Stimulated activated CD8-positive, alpha-beta memory T cell treated with anti-CD3 and anti-CD28 coated beads, Interleukin-4, amount 100 ng/mL, for 1 hour (primary cell): ENCODE measurements around the gene MYO10.
"Not testable (repeated sequence)": the region's sequence is repeated elsewhere in the genome, so short reads cannot be mapped to it uniquely, and the experiment has no call there.

Source experiments
- DNase-seq, 2 donors: peaks; one replicate each; pipeline ENCODE4 v3.0.0-alpha.2; 2020; ENCODE audit warnings: low read depth in 2 of 2, low spot score in 1 of 2

The MYO10 gene

DNA sequence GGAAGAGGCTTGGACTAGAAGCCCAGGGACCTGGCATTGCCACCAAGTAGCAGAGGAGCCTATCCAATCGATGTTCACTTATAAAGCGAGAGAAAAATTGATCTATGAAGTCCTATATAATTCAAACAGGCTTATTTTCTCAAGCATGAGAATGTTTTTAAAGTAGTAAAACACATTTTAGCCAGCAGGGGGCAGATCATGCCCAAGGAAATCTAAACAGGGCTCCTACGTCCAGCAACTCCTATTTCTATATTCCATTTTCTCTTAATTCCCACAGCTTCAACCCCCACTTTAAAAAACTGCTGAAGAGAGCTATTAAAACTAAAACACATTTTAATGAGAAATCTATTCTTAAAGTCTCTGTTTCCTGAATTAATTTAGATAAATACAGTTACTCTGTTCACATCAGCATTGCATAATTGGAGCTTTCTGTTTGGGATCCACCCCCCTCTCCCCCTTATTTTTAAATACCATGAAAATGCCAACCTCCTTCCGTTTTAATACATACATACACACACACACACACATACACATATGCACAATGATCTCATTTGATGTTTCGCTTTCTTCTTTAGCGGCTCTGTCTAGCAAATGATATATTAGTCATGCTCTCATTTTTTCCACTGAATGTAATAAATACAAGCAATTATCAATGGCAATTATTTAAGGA is 144.9 kb downstream of the MYO10 start:
- no peak for DNase-seq

GRCh38 chr5:16788957-16789356 is 147.1 kb downstream of the MYO10 start:
- no peak for DNase-seq

DNA sequence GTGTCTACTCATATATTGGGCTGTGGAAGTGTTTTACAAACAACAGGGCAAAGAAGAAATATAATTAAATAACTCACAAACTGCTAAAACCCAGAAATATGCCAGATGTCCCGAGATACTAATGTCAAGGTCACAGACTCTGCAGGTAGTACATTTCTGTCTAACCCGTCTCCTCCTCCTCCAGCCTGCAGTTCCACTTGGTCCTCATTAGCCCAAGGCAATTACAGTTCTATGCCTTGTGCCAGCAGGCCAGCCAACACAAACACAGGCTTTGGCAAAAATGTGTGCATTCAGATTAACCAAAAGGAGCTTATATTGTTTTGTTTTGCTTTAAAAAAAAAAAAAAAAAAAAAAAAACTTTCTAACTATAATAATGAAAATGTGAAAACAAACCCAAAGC is 148.8 kb downstream of the MYO10 start:
- DNase-seq: no peak

DNA sequence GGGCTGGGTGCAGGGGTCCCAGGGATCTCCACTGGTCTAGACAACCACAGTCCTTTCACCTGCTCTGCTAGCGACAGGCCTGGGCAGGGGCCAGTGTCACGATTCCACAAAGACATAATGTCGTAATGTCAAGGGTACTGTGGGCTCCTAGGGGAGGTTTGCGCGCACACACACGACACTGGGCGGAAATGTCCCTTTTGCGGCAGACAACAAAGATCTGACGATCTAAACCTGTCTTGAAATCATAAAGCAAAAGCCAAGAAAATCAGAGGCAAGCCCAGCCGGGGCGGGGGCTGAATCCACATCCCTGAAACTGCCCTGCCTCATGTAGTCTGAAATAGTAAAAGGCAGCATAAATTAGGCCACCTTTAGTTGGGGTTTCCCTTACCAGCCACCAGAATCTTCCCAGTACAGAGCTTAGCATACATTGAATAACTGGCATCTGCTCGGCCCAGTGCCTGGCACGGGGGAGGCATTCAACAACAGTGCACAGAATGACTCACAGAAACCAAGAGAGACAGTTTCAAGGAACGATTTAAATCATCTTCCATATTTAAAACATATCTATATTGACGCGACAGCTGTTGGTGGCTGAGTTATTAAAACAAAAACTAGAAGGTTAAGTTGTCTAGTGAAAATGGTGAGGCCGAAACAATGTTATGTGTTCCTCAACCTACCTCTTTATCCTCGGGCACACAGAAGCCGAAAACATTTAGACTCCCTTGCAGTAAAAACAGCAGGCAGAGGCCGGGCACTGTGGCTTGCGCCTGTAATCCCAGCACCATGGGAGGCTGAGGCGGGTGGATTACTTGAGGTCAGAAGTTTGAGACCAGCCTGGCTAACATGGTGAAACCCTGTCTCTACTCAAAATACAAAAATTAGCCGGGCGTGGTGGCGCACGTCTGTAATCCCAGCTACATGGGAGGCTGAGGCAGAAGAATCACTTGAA is 151.0 kb downstream of the MYO10 start:
- DNase-seq: no peak

- no peak for DNase-seq
These were observed 152.0 kb downstream of the MYO10 start for GRCh38 chr5:16784088-16784487.

- no peak for DNase-seq
These were observed 154.1 kb downstream of the MYO10 start for GRCh38 chr5:16781828-16782626.

GRCh38 chr5:16780325-16780724 is 155.8 kb downstream of the MYO10 start:
- DNase-seq: no peak

- no peak for DNase-seq
These were observed 158.7 kb downstream of the MYO10 start for GRCh38 chr5:16777432-16777831.

- DNase-seq: no peak
These were observed 159.4 kb downstream of the MYO10 start for GRCh38 chr5:16776611-16777251.

DNA sequence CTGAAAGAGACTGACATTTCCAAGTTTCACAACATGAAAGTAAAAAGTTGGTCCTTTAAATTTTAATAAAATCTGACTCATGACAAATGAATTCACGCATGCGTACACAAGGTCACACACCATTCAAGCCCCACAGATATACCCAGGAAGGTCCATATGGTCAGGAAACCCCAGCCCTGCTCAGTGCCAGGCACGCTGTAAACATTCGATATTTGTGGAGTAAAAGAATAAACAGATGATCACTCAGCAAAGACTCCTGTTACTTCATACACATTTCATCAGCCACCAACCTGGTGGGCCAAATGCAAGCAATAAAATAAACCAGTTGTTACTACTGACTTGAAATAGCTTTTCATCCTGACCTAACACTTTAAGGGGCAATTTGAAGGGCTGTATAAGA is 161.3 kb downstream of the MYO10 start:
- no peak for DNase-seq

DNA sequence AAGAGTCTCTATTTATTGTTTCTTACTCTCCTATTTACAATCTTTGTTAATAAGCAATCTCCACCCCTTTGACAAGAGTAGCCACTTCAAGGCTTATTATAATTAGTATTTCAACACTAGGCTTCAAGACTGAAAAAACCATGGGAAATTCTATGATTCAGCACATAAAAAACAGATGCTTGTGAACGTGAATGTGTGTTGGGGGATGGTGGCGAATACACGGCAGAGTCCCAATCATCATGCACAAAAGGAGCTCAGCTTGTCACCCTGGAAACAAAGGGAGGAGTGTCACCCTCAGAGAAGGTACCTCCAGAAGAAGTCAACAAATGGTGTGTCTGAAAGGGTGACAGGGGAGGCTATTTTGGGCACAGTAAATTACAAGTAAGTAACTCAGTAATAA is 162.1 kb downstream of the MYO10 start:
- DNase-seq: no peak

- DNase-seq: no peak
These were observed 163.5 kb downstream of the MYO10 start for GRCh38 chr5:16772556-16772955.

DNA sequence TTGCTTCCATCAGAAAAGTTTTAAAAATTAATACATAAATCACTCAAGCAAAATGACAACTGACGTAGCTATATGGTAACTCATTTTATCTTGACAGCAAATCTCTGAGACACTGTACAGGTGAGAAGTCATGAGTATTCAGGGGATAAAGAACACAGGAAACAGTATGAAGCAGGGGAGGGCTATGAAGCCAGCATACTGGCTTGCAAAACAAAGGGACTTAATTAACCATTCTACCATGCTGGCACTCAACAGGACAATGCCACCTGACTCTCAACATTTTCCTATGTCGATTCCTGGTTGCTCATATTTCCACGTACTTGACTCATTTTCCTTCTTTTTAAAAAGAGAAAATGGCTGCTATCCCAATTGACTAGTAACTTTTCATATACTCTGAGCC is 167.9 kb downstream of the MYO10 start:
- no peak for DNase-seq

GRCh38 chr5:16763211-16763610 is 172.9 kb downstream of the MYO10 start:
- DNase-seq: no peak

DNA sequence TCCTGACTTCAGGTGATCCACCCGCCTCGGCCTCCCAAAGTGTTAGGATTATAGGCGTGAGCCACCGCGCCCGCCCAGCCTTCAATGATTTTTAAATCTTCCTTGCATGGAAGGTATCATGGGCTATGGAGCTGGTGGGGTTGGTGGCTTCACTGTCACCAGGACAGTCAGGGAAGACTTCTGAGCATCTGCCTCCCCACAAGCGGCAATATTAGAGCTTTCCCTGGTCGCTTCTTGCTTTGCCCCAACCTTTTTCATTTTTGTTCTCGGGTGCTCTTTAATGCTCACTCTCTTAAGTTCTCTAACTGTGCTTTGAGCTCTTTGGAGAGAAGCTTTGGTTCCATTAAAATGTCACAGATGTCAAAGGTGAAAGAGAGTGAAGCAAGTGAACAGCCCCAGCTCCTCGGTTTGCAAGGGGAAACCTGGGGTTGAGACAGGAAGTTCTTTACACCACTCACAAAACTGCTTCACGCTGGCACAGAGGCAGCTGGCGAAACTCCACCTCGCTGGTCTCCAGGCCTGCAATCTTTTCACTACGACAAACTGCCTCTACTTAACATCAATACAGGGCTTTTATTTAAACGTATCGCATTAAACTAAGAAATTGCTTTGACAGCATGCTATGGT is 176.8 kb downstream of the MYO10 start:
- no peak for DNase-seq

- DNase-seq: no peak
These were observed 178.0 kb downstream of the MYO10 start for GRCh38 chr5:16757989-16758501.

DNA sequence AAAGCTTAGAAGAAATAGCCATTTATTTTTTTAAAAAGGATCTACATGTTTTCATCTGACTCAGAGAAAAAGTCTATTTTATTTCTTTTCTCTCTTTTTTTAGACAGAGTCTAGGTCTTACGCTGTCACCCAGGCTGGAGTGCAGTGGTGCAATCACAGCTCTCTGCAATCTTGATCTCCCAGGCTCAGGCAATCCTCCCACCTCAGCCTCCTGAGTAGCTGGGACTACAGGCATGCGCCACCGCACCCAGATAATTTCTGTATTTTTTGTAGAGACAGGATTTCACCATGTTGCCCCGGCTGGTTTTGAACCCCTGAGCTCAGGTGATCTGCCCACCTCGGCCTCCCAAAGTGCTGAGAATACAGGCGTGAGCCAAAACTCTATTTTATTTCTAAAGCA is 178.5 kb downstream of the MYO10 start:
- not testable (repeated sequence) for DNase-seq

- DNase-seq: no peak
These were observed 178.9 kb downstream of the MYO10 start for GRCh38 chr5:16757146-16757545.

GRCh38 chr5:16756692-16757091 is 179.4 kb downstream of the MYO10 start:
- DNase-seq: no peak

GRCh38 chr5:16755641-16756040 is 180.4 kb downstream of the MYO10 start:
- DNase-seq: no peak
